CD14-positive monocyte (primary cell): ENCODE measurements around the gene C2CD4D. TPM values are rescaled to one million over a fixed set of nuclear protein-coding genes. Genes with fewer than 3 reads are reported as not detected.
A peak's percentile ranks its signal among the peaks of the same experiment; 100 is the strongest.

Experiments used
- DNase-seq, 3 donors: peaks; one replicate each; pipeline ENCODE4 v3.0.0-alpha.2; 2011 to 2022
- H2AFZ ChIP-seq: 2 replicates; pipeline ENCODE4 v1.6.0; 2012; ENCODE audit warnings: mild to moderate bottlenecking, low read depth, low read length, inconsistent platforms; ENCODE audit not compliant: insufficient read depth, poor library complexity, severe bottlenecking
- H3K27ac ChIP-seq, 2 donors: 1 replicate in 1 of 2; 2 replicates in 1 of 2; pipeline ENCODE4 v1.5.1; 2012 to 2013; ENCODE audit warnings: low read length in 2 of 2, control low read depth in 1 of 2, inconsistent platforms in 1 of 2, low read depth in 1 of 2, mild to moderate bottlenecking in 1 of 2
- H3K27me3 ChIP-seq, 2 donors: one replicate each; pipeline versions ENCODE4 v1.6.0 to v1.6.1; 2011 to 2013; ENCODE audit warnings: low read length in 2 of 2; ENCODE audit not compliant: control insufficient read depth in 2 of 2, insufficient read depth in 2 of 2
- H3K36me3 ChIP-seq, 2 donors: replicated peaks in 1 of 2; 1 replicate in 1 of 2; 2 replicates in 1 of 2; pipeline versions ENCODE4 v1.5.1 to v1.6.1; 2012 to 2013; ENCODE audit warnings: low read length in 2 of 2, control low read depth in 1 of 2, inconsistent platforms in 1 of 2, mild to moderate bottlenecking in 1 of 2; ENCODE audit not compliant: insufficient read depth in 2 of 2, control insufficient read depth in 1 of 2
- H3K4me1 ChIP-seq, 2 donors: 1 replicate in 1 of 2; 2 replicates in 1 of 2; pipeline versions ENCODE4 v1.5.1 to v1.6.1; 2012 to 2013; ENCODE audit warnings: low read length in 2 of 2, control low read depth in 1 of 2, inconsistent platforms in 1 of 2, mild to moderate bottlenecking in 1 of 2, moderate library complexity in 1 of 2; ENCODE audit not compliant: insufficient read depth in 2 of 2, control insufficient read depth in 1 of 2
- H3K4me2 ChIP-seq: replicated peaks from 2 replicates; pipeline ENCODE3; 2012; ENCODE audit warnings: low read length, moderate library complexity, mild to moderate bottlenecking; ENCODE audit not compliant: poor library complexity, severe bottlenecking; ENCODE audit errors: extremely low read depth
- H3K4me3 ChIP-seq, 3 experiments: fragments of 200-600 bp in 1 of 3; sonication (generic) in 1 of 3; replicated peaks in 1 of 3; 1 replicate in 2 of 3; 2 replicates in 1 of 3; pipeline ENCODE4 v1.5.1; 2011 to 2013; ENCODE audit warnings: low read length in 3 of 3, mild to moderate bottlenecking in 3 of 3, control low read depth in 2 of 3, low read depth in 2 of 3, inconsistent platforms in 1 of 3, moderate library complexity in 1 of 3
- H3K79me2 ChIP-seq: 2 replicates; pipeline ENCODE4 v1.6.0; 2012; ENCODE audit warnings: mild to moderate bottlenecking, control low read depth, inconsistent platforms, low read length, moderate library complexity; ENCODE audit not compliant: insufficient read depth
- H3K9ac ChIP-seq: 2 replicates; pipeline ENCODE4 v1.6.0; 2017; ENCODE audit warnings: low read length, mild to moderate bottlenecking; ENCODE audit not compliant: insufficient read depth, poor library complexity, severe bottlenecking
- H3K9me3 ChIP-seq, 2 donors: replicated peaks in 1 of 2; 1 replicate in 1 of 2; 2 replicates in 1 of 2; pipeline versions ENCODE4 v1.5.1 to v1.6.1; 2012 to 2013; ENCODE audit warnings: low read length in 2 of 2, control low read depth in 1 of 2; ENCODE audit not compliant: control insufficient read depth in 1 of 2, insufficient read depth in 1 of 2
- H4K20me1 ChIP-seq: 2 replicates; pipeline ENCODE4 v1.6.0; 2012; ENCODE audit warnings: mild to moderate bottlenecking, low read length, control low read depth, moderate library complexity; ENCODE audit not compliant: insufficient read depth
- H3K27ac Mint-ChIP-seq, 7 donors: one replicate each; pipeline ENCODE4 v1.8.0; 2020; ENCODE audit warnings: mild to moderate bottlenecking in 7 of 7, mixed read lengths in 7 of 7, moderate library complexity in 6 of 7, inconsistent platforms in 2 of 7
- H3K27me3 Mint-ChIP-seq, 3 donors: one replicate each; pipeline ENCODE4 v1.8.0; 2021 to 2022; ENCODE audit warnings: low read depth in 3 of 3, mild to moderate bottlenecking in 3 of 3, mixed read lengths in 3 of 3, moderate library complexity in 3 of 3, inconsistent platforms in 1 of 3
- H3K36me3 Mint-ChIP-seq, 2 donors: one replicate each; pipeline ENCODE4 v1.8.0; 2020; ENCODE audit warnings: mixed read lengths in 2 of 2, inconsistent platforms in 1 of 2, mild to moderate bottlenecking in 1 of 2
- H3K4me1 Mint-ChIP-seq: one replicate; pipeline ENCODE4 v1.8.0; 2020; ENCODE audit warnings: mild to moderate bottlenecking, mixed read lengths
- H3K4me3 Mint-ChIP-seq, 2 donors: one replicate each; pipeline ENCODE4 v1.8.0; 2020; ENCODE audit warnings: mild to moderate bottlenecking in 2 of 2, mixed read lengths in 2 of 2, moderate library complexity in 1 of 2
- H3K9me3 Mint-ChIP-seq, 7 donors: one replicate each; pipeline ENCODE4 v1.8.0; 2020 to 2022; ENCODE audit warnings: mixed read lengths in 7 of 7, mild to moderate bottlenecking in 6 of 7, moderate library complexity in 6 of 7, inconsistent platforms in 2 of 7
- WGBS: methylation state at CpG from one replicate; pipeline ENCODE4 v1.1.5; 2013; ENCODE audit warnings: missing lambda C conversion rate; ENCODE audit not compliant: insufficient coverage; 5-methylcytosine and 5-hydroxymethylcytosine counted together
- intact Hi-C, 2 donors: fragments of 100-400 bp; cut with micrococcal nuclease; formaldehyde crosslinking; loops; one replicate each; pipeline versions ENCODE4 v1.15.0 to v1.15.1; 2023
- polyA plus RNA-seq, 3 donors: library from polyadenylated mRNA; depleted of rRNA in 1 of 3; unstranded in 2 of 3; stranded (reverse) in 1 of 3; fragments of 300-500 nt in 2 of 3; fragments of >200 nt in 1 of 3; fragmentation: Illumina TruSeq in 2 of 3; gene quantifications; 1 replicate in 2 of 3; 2 replicates in 1 of 3; pipeline ENCODE4 v1.2.3, GENCODE V29; 2012 to 2021
- TF ChIP-seq, protein P1 (sequence below): fragments of 200-600 bp; IDR thresholded peaks from one replicate; pipeline ENCODE4 v1.8.0; 2022; ENCODE audit warnings: antibody characterized with exemption, mild to moderate bottlenecking

The C2CD4D gene
- polyA plus RNA-seq, 3 donors: not detected

DNA sequence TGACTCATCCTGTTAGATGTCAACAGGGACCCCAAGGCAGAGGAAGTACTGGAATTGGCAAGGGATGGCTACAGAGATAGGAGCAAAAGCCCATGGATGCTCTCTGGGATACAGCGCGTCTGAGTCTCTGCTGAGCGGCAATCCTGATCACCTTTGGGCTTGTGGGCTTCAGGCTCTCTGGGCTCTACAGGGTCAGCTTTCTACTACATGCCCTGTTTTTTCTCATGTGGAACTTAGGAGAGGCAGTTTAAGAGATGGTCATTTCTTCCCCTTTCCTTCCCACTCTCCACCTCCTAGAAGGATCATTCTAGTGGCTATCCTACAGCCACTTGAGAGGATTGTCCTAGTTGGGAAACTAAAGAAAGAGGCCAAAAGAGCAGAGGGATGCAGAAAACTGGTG is 35.7 kb downstream of the C2CD4D start:
- H3K27me3 Mint-ChIP-seq: peaks cover 29 to 35% (median 30%) of the 10 kb centered on the region in 3 donors
- Histone ChIP-seq H3K4me1 (no peaks in the 10 kb centered on the region), H3K27ac (no peak overlapping the region), H2AFZ (no peak overlapping the region), H3K9ac (no peak overlapping the region), H3K36me3 (no peaks in the 10 kb centered on the region), H3K27me3 (peaks cover 5 to 16% of the 10 kb centered on the region in 2 donors), H3K79me2 (no peaks in the 10 kb centered on the region), H3K4me2 (no peak overlapping the region), H4K20me1 (no peaks in the 10 kb centered on the region), H3K9me3 (no peaks in the 10 kb centered on the region), H3K4me3 (no peak overlapping the region)
- intact Hi-C loops: no loop called here
- no CpG with 5 or more reads among the region's 3 CpGs for WGBS
- no peak overlapping the region for H3K27ac Mint-ChIP-seq
- no peaks in the 10 kb centered on the region for H3K36me3 Mint-ChIP-seq
- H3K4me3 Mint-ChIP-seq: peak overlapping the region in 1 of 2 donors; percentile 18
- peaks cover 6% of the 10 kb centered on the region for H3K4me1 Mint-ChIP-seq
- no peaks in the 10 kb centered on the region for H3K9me3 Mint-ChIP-seq
- DNase-seq: no peak
- TF ChIP-seq, protein P1, sequence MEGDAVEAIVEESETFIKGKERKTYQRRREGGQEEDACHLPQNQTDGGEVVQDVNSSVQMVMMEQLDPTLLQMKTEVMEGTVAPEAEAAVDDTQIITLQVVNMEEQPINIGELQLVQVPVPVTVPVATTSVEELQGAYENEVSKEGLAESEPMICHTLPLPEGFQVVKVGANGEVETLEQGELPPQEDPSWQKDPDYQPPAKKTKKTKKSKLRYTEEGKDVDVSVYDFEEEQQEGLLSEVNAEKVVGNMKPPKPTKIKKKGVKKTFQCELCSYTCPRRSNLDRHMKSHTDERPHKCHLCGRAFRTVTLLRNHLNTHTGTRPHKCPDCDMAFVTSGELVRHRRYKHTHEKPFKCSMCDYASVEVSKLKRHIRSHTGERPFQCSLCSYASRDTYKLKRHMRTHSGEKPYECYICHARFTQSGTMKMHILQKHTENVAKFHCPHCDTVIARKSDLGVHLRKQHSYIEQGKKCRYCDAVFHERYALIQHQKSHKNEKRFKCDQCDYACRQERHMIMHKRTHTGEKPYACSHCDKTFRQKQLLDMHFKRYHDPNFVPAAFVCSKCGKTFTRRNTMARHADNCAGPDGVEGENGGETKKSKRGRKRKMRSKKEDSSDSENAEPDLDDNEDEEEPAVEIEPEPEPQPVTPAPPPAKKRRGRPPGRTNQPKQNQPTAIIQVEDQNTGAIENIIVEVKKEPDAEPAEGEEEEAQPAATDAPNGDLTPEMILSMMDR: no peak

DNA sequence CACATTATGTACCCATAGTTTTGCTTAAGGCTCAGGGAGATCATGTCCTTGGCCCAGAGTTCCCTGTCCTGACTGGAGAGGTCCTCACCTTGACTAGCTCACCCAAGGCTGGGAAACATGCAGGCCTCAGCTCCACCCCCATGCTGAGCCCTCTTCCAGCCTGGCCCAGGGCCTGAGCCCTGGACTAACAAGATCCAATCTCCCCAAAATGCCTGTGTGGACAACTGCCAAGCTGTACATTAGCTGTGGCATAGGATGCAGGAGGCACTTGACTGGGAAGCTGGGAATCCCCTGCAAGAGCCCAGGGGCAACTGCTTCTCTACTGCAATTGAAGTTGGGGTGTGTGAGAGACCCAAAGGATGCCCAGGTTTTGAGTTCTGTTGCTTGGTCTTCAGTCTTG is 36.5 kb downstream of the C2CD4D start:
- H3K4me3 Mint-ChIP-seq: no peak overlapping the region
- peaks cover 27 to 35% (median 29%) of the 10 kb centered on the region in 3 donors for H3K27me3 Mint-ChIP-seq
- intact Hi-C loops: no loop called here
- peak overlapping the region in 1 of 7 donors; percentile 6 for H3K27ac Mint-ChIP-seq
- H2AFZ ChIP-seq: no peak overlapping the region
- no peak overlapping the region for H3K27ac ChIP-seq
- H3K4me1 Mint-ChIP-seq: peaks cover 6% of the 10 kb centered on the region
- no peaks in the 10 kb centered on the region for H3K9me3 Mint-ChIP-seq
- no peaks in the 10 kb centered on the region for H3K36me3 ChIP-seq
- no peak overlapping the region for H3K4me3 ChIP-seq
- H4K20me1 ChIP-seq: no peaks in the 10 kb centered on the region
- H3K9ac ChIP-seq: no peak overlapping the region
- H3K27me3 ChIP-seq: peaks cover 5 to 16% of the 10 kb centered on the region in 2 donors
- DNase-seq: no peak
- no peak overlapping the region for H3K4me2 ChIP-seq
- H3K9me3 ChIP-seq: no peaks in the 10 kb centered on the region
- H3K36me3 Mint-ChIP-seq: no peaks in the 10 kb centered on the region
- TF ChIP-seq, protein P1: no peak
- H3K4me1 ChIP-seq: no peaks in the 10 kb centered on the region
- H3K79me2 ChIP-seq: no peaks in the 10 kb centered on the region
